Motor neuron (in vitro differentiated cells): ENCODE measurements around the gene PLEKHD1. TPM values are rescaled to one million over a fixed set of nuclear protein-coding genes. Genes with fewer than 3 reads are reported as not detected.
A peak's percentile ranks its signal among the peaks of the same experiment; 100 is the strongest.

Experiments
- ATAC-seq, 8 experiments: fragments of 200-7000 bp; cut with Tn5 transposase; replicated peaks in 6 of 8; 2 replicates each; pipeline ENCODE4 v1.8.0; 2021; ENCODE audit warnings: mild to moderate bottlenecking in 8 of 8, moderate library complexity in 8 of 8
- H3K27ac ChIP-seq, 2 donors: fragments of 250-450 bp; sonication (Bioruptor Pico); 2 replicates each; pipeline ENCODE4 v1.9.0; 2021; ENCODE audit warnings: antibody characterized with exemption in 2 of 2, mild to moderate bottlenecking in 2 of 2, moderate library complexity in 1 of 2
- H3K4me1 ChIP-seq, 2 donors: fragments of 250-450 bp; sonication (Bioruptor Pico); replicated peaks in 1 of 2; 2 replicates each; pipeline ENCODE4 v1.6.1; 2021; ENCODE audit warnings: antibody characterized with exemption in 2 of 2, mild to moderate bottlenecking in 2 of 2, moderate library complexity in 1 of 2
- H3K4me3 ChIP-seq, 5 donors: fragments of 250-450 bp; sonication (Bioruptor Pico); 2 replicates each; pipeline ENCODE4 v1.9.0; 2021; ENCODE audit warnings: antibody characterized with exemption in 5 of 5, mild to moderate bottlenecking in 5 of 5, moderate library complexity in 4 of 5
- WGBS, 10 experiments: fragments of 450-650 bp; shearing (Covaris generic); methylation state at CpG; one replicate each; pipeline ENCODE4 v1.0.0; 2022; 5-methylcytosine and 5-hydroxymethylcytosine counted together
- in situ Hi-C, 9 experiments: fragments of 400-800 bp; cut with MboI; loops; one replicate each; pipeline ENCODE4 v1.15.0; 2021; ENCODE audit warnings: low sequenced_read_pairs in 9 of 9, low pct_unique_long_range_greater_than_20kb in 2 of 9; ENCODE audit not compliant: unreplicated experiment in 9 of 9
- total RNA-seq, 8 experiments: library from RNA; unstranded; fragments of 300-600 nt; gene quantifications; 2 replicates each; pipeline versions ENCODE4 v1.2.3 to v1.2.4, GENCODE V29; 2022

PLEKHD1 gene
- total RNA-seq = 1 to 10 TPM in 1 of 8 experiments, under 1 TPM in 7; 0.13 to 1.2 (median 0.42) TPM

DNA sequence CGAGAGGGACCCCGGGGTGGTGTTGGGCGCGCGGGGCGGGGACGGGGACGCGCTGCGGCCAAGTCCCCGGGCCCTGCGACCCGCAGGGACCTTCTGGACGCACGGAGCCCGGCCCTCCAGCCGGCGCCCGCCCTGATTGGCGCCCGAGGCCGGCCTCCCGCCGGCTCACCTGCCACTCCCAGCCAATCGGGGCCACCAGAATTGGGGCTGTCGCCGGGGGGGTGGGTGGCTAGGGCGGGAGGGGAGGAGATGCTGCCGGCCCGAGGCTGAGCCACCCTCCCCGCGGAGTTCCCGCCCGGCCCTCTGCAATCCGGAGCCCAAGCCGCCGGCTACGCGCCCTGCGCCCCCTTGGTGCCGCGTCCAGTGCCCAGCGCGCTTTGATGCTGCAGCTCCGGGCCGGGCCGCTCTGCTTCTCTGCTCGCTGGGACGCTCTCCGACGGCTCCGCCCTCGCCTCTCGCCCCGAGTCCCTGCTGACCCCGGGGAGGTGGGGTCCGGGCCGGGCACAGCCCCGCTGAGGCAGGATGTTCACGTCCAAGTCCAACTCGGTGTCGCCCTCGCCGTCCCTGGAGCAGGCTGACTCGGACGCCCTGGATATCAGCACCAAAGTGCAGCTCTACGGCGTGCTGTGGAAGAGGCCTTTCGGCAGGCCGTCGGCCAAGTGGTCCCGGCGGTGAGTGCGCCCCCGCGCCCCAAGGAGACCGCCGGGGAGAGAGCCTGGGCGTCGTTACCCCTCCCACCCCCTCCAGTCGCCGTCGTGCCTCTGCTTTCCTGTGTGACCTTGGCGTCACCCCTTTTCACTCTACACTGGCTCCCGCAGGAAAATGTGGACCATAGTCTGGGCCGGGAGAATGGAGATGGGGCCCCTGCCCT, at the start of gene PLEKHD1:
Gene PLEKHD1, plus strand, starts transcription at position 285 of the 871 bp plus-strand sequence. Its CDS starts 238 bp downstream, at position 523.
- Histone ChIP-seq H3K4me3 (peak within 1 kb of the TSS; percentile 22 to 37 (median 27)), H3K27ac (no peak within 1 kb of the TSS), H3K4me1 (peaks cover 11 to 23% of the 10 kb centered on the region in 2 donors)
- WGBS, 10 experiments = 30% methylated on average over 2 of the region's 86 CpGs; no CpG with 5 or more reads in 9 of the 10 experiments
- in situ Hi-C loops = no loop called here
- peak; percentile 40 to 69 (median 62) for ATAC-seq

DNA sequence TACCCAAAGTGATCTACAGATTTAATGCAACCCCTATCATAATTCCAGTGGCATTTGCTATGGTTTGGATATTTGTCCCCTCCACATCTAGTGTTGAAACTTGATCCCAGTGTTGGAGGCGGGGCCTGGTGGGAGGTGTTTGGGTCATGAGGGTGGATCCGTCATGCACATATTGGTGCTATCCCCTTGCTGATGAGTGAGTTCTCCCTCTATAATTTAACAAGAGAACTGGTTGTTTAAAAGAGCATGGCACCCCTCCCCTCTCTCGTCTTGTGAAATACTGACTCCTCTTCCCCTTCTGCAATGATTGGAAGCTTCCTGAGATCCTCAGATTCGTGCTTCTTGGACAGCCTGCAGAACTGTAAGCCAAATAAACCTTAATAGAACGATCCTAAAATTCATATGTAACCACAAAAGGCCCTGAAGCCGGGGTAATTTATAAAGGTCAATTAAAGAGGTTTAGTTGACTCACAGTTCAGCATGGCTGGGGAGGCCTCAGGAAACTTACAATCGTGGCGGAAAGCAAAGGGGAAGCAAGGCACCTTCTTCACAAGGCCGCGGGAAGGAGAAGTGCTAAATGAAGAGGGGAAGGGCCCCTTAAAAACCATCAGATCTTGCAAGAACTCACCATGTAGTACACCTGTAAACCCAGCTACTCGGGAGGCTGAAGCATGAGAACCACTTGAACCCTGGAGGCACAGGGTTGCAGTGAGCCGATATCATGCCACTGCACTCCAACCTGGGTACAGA, 44.8 kb upstream of the PLEKHD1 start:
- peak in 3 of 8 experiments; percentile 29 to 80 (median 55) for ATAC-seq
- Histone ChIP-seq H3K4me1 (no peaks in the 10 kb centered on the region), H3K27ac (no peak overlapping the region), H3K4me3 (no peak overlapping the region)
- in situ Hi-C loops = no loop called here
- WGBS, 10 experiments = 46 to 97% (median 87%) methylated on average over 1 to 4 of the region's 12 CpGs; no CpG with 5 or more reads in 1 of the 10 experiments

DNA sequence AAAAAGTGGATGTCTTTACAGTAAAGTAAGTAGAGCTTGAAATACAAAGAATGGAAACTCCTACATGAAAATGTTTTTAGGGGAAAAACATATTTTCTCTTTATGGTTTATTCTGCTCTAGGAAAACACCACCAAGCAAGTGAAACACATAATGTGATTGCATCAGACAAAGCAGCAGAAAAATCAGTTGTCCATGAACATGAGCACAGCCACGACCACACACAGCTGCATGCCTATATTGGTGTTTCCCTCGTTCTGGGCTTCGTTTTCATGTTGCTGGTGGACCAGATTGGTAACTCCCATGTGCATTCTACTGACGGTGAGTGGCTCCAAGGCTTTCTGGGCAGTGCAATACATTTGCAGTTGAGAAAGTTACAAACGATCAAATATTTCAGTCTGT, 42.6 kb upstream of the PLEKHD1 start:
- H3K4me1 ChIP-seq = no peaks in the 10 kb centered on the region
- no peak overlapping the region for H3K27ac ChIP-seq
- peak in 1 of 8 experiments; percentile 33 for ATAC-seq
- peak overlapping the region in 2 of 5 donors; percentile 8 to 22 for H3K4me3 ChIP-seq
- 71 to 100% (median 90%) methylated on average over 1 to 5 of the region's 5 CpGs; no CpG with 5 or more reads in 2 of the 10 experiments for WGBS, 10 experiments
- in situ Hi-C loops = no loop called here

DNA sequence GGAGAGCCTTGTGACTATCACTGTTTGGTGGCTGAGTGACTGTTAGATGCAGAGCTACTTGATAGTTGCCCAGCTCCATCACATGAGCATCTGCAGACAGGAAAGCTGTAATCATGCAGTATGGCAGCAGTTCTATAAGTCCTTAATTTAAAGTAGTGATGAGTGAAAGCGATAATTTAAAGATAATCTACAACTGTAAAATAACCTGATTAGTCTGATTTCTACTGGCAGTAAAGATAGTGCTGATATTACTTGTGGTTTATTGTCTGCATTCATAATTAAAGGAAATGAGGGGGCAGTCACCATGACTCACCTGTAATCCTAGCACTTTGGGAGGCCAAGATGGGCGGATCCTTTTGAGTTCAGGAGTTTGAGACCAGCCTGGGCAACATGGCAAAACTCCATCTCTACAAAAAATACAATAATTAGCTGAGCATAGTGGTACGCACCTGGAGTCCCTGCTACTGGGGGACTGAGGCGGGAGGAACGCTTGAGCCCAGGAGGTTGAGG, 41.2 kb upstream of the PLEKHD1 start:
- ATAC-seq = no peak
- Histone ChIP-seq H3K4me3 (peak overlapping the region in 1 of 5 donors; percentile 6), H3K27ac (no peak overlapping the region), H3K4me1 (no peaks in the 10 kb centered on the region)
- in situ Hi-C loops = no loop called here
- WGBS, 10 experiments = 83 to 100% (median 93%) methylated on average over 1 to 4 of the region's 5 CpGs; no CpG with 5 or more reads in 1 of the 10 experiments

DNA sequence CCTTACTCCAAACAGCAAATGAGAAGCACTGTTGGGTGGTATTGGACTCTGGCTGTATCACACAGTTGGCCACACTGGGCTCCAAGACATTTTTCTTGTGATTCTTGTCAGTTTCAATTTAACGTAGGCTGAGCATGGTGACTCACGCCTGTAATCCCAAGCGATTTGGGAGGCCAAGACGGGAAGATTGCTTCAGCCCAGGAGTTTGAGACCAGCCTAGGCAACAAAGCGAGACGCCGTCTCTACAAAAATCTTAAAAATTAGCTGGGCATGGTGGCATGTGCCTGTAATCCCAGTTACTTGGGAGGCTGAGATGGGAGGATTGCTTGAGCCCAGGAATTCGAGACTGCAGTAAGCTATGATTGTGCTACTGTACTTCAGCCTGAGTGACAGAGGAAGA, 35.3 kb upstream of the PLEKHD1 start:
- H3K27ac ChIP-seq = no peak overlapping the region
- in situ Hi-C loops = no loop called here
- no peak overlapping the region for H3K4me3 ChIP-seq
- 89 to 100% (median 98%) methylated on average over 1 to 8 of the region's 8 CpGs; no CpG with 5 or more reads in 3 of the 10 experiments for WGBS, 10 experiments
- no peak for ATAC-seq
- no peaks in the 10 kb centered on the region for H3K4me1 ChIP-seq

DNA sequence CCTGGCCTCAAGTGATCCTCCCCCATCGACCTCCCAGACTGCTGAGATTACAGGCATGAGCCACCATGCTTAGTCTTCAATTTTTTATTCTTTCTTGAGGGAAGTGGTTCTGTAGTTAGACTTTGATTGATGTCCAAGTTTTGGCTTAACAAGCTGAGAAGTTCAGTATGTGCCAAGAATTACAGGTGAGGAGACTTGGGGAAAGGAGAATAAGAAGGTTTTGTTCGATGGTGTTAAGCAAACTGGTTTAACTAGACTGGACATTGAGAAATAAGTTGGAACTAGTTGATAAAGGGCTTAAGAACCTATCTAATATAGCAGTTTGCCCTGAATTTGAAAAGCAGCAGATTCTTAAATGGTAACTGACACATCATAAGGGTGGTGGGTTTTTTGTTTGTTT, 32.6 kb upstream of the PLEKHD1 start:
- H3K27ac ChIP-seq = no peak overlapping the region
- no peak for ATAC-seq
- WGBS, 10 experiments = 60 to 100% (median 87%) methylated on average over 1 to 2 of the region's 2 CpGs; no CpG with 5 or more reads in 2 of the 10 experiments
- no peaks in the 10 kb centered on the region for H3K4me1 ChIP-seq
- H3K4me3 ChIP-seq = no peak overlapping the region
- in situ Hi-C loops = loop anchor here in 3 of 9 experiments (25.0 kb wide), 2 partner anchors 190 to 215 kb away; partner anchors contain the start of gene GALNT16 (in 2 of the 3)

DNA sequence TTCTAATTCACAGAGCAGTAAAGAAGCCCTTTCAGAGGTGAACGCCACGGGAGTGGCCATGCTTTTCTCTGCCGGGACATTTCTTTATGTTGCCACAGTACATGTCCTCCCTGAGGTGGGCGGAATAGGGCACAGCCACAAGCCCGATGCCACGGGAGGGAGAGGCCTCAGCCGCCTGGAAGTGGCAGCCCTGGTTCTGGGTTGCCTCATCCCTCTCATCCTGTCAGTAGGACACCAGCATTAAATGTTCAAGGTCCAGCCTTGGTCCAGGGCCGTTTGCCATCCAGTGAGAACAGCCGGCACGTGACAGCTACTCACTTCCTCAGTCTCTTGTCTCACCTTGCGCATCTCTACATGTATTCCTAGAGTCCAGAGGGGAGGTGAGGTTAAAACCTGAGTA, 26.2 kb upstream of the PLEKHD1 start:
- no peak overlapping the region for H3K27ac ChIP-seq
- no peak for ATAC-seq
- in situ Hi-C loops = loop anchor here in 3 of 9 experiments (25.0 kb wide), 2 partner anchors 196 to 221 kb away; partner anchors contain the start of gene GALNT16 (in 2 of the 3)
- H3K4me3 ChIP-seq = no peak overlapping the region
- WGBS, 10 experiments = 58 to 97% (median 91%) methylated on average over 2 to 10 of the region's 11 CpGs; no CpG with 5 or more reads in 1 of the 10 experiments
- H3K4me1 ChIP-seq = no peaks in the 10 kb centered on the region

DNA sequence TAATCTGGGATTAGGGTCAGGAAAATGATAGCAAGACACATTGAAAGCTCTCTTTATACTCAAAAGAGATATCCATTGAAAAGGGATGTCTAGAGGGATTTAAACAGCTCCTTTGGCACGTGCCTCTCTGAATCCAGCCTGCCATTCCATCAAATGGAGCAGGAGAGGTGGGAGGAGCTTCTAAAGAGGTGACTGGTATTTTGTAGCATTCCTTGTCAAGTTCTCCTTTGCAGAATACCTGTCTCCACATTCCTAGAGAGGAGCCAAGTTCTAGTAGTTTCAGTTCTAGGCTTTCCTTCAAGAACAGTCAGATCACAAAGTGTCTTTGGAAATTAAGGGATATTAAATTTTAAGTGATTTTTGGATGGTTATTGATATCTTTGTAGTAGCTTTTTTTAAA, 25.4 kb upstream of the PLEKHD1 start:
- Histone ChIP-seq H3K4me3 (no peak overlapping the region), H3K4me1 (no peaks in the 10 kb centered on the region), H3K27ac (no peak overlapping the region)
- in situ Hi-C loops = loop anchor here in 3 of 9 experiments (25.0 kb wide), 2 partner anchors 197 to 222 kb away; partner anchors contain the start of gene GALNT16 (in 2 of the 3)
- no peak for ATAC-seq
- 0 to 100% (median 80%) methylated on average over 1 of the region's 1 CpG; no CpG with 5 or more reads in 5 of the 10 experiments for WGBS, 10 experiments

DNA sequence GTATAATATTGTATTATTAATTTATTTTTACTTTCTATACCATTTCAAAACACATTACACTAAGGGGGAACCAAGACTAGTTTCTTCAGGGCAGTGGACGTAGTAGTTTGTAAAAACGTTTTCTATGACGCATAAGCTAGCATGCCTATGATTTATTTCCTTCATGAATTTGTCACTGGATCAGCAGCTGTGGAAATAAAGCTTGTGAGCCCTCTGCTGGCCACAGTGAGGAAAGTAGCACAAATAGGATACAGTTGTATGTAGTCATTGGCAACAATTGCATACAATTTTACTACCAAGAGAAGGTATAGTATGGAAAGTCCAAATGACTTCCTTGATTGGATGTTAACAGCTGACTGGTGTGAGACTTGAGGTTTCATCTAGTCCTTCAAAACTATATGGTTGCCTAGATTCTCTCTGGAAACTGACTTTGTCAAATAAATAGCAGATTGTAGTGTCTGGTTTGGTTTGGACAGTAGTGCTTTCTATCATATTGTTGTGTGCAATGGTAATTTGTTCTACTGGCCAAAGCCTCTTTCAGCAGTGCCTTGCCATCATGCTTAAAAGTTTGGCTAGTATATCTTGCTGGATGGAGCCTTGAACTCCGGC, 24.3 kb upstream of the PLEKHD1 start:
- WGBS, 10 experiments = 0 to 100% (median 42%) methylated on average over 1 to 4 of the region's 4 CpGs
- peak; percentile 60 to 100 (median 82) for ATAC-seq
- H3K4me3 ChIP-seq = no peak overlapping the region
- no peak overlapping the region for H3K27ac ChIP-seq
- no peaks in the 10 kb centered on the region for H3K4me1 ChIP-seq
- in situ Hi-C loops = loop anchor here in 3 of 9 experiments (25.0 kb wide), 2 partner anchors 198 to 223 kb away; partner anchors contain the start of gene GALNT16 (in 2 of the 3)

DNA sequence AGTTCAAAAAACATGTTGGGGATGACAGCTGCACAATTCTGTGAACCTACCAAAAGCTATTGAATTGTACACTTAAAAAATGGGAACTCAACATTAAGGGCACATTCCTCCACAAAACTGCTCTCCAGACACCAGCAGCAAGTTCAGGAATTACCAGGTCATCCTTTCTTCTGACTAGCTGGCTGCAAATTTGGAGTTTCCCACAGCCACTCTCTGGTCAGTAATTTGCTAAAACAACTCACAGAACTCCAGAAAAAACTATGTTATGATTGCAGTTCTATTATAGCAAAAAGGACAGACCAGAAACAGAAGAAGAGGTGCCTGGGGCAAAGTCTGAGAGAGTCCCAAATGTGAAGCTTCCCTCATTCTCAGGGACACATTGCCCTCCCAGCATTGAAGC, 20.1 kb upstream of the PLEKHD1 start:
- Histone ChIP-seq H3K4me1 (no peaks in the 10 kb centered on the region), H3K27ac (no peak overlapping the region), H3K4me3 (no peak overlapping the region)
- peak in 1 of 8 experiments; percentile 10 for ATAC-seq
- in situ Hi-C loops = loop anchor here in 3 of 9 experiments (25.0 kb wide), 2 partner anchors 202 to 227 kb away; partner anchors contain the start of gene GALNT16 (in 2 of the 3)

DNA sequence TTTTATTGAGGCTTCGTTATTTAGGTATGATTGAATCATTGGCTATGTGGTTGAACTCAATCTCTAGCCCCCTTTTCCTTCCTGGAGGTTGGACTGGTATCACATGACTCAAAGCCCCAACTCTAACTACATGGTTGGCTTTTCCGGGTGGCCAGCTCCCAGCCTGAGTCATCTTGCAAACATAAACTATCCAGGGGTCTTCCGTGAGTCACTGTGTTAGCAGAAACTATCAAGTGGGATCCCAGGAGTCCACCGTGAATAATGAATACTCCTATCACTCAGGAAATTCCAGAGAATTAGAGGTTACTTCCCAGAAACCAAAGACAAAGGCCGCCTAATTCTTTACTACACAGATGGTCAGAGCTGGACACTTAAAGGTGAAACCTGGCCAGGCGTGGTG, 19.7 kb upstream of the PLEKHD1 start:
- no peak overlapping the region for H3K27ac ChIP-seq
- no peaks in the 10 kb centered on the region for H3K4me1 ChIP-seq
- 40 to 100% (median 90%) methylated on average over 1 to 6 of the region's 6 CpGs; no CpG with 5 or more reads in 3 of the 10 experiments for WGBS, 10 experiments
- ATAC-seq = peak in 2 of 8 experiments; percentile 84 to 88
- no peak overlapping the region for H3K4me3 ChIP-seq
- in situ Hi-C loops = loop anchor here in 3 of 9 experiments (25.0 kb wide), 2 partner anchors 203 to 228 kb away; partner anchors contain the start of gene GALNT16 (in 2 of the 3)

DNA sequence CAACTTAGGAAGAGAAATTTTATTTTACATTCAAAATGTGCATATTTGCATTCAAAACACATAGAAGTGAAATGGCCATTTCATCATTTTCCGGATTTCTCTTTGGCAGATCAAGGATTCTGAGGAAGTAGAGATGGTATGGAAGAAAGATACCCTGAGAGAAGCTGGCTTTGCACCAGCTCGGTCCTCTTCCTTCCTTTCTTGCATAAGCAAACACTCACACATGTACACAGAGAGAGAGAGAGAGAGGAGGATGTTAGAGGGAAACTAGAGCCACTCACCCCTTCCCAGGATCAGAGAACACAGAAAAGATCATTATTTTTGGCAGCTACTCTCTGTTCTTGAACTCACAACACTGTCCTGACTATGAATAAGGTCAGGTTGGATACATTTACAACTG, 15.6 kb upstream of the PLEKHD1 start:
- no peaks in the 10 kb centered on the region for H3K4me1 ChIP-seq
- no peak overlapping the region for H3K27ac ChIP-seq
- WGBS, 10 experiments = 0 to 100% (median 40%) methylated on average over 1 to 2 of the region's 2 CpGs; no CpG with 5 or more reads in 1 of the 10 experiments
- in situ Hi-C loops = loop anchor here in 3 of 9 experiments (25.0 kb wide), 2 partner anchors 207 to 232 kb away; partner anchors contain the start of gene GALNT16 (in 2 of the 3)
- H3K4me3 ChIP-seq = no peak overlapping the region
- peak in 2 of 8 experiments; percentile 19 to 66 for ATAC-seq
